ENCODE data around the gene GIN1.
"Not testable (repeated sequence)": the region's sequence is repeated elsewhere in the genome, so short reads cannot be mapped to it uniquely, and the experiment has no call there.

Gene GIN1

GRCh38 chr5:103108086-103108485 is 11.9 kb downstream of the GIN1 start:
- no peak for DNase-seq

GRCh38 chr5:103102234-103102633 is 17.7 kb downstream of the GIN1 start:
- no peak for DNase-seq

- no peak for DNase-seq
Observed at GRCh38 chr5:103101079-103101750, 18.7 kb downstream of the GIN1 start.

- DNase-seq, result no peak
Observed at GRCh38 chr5:103098993-103099392, 20.9 kb downstream of the GIN1 start.

- DNase-seq, result no peak
Observed at GRCh38 chr5:103094737-103095136, 25.2 kb downstream of the GIN1 start.

GRCh38 chr5:103093727-103094126 is 26.2 kb downstream of the GIN1 start:
- no peak for DNase-seq

GRCh38 chr5:103092676-103093075 is 27.3 kb downstream of the GIN1 start:
- DNase-seq, result no peak

GRCh38 chr5:103090791-103091190 is 29.1 kb downstream of the GIN1 start:
- DNase-seq, result no peak

GRCh38 chr5:103089272-103089671 is 30.7 kb downstream of the GIN1 start:
- no peak for DNase-seq

- DNase-seq, result no peak
Observed at GRCh38 chr5:103086547-103086946, 33.4 kb downstream of the GIN1 start.

- DNase-seq, result no peak
Observed at GRCh38 chr5:103079796-103080195, 40.1 kb downstream of the GIN1 start.

GRCh38 chr5:103075442-103075841 is 44.5 kb downstream of the GIN1 start:
- DNase-seq, result no peak

- DNase-seq, result not testable (repeated sequence)
Observed at GRCh38 chr5:103073500-103073899, 46.4 kb downstream of the GIN1 start.

- peak; percentile 2 for DNase-seq
Observed at GRCh38 chr5:103066326-103066725, 53.6 kb downstream of the GIN1 start.

- no peak for DNase-seq
Observed at GRCh38 chr5:103060424-103060954, 59.4 kb downstream of the GIN1 start.

GRCh38 chr5:103059525-103059924 is 60.4 kb downstream of the GIN1 start:
- DNase-seq, result no peak

GRCh38 chr5:103057208-103058130 is 62.5 kb downstream of the GIN1 start:
- no peak for DNase-seq

GRCh38 chr5:103046706-103047105 is 73.2 kb downstream of the GIN1 start:
- DNase-seq, result not testable (repeated sequence)

GRCh38 chr5:103041071-103041676 is 78.8 kb downstream of the GIN1 start:
- peak; percentile 15 for DNase-seq

- no peak for DNase-seq
Observed at GRCh38 chr5:103037673-103038455, 82.1 kb downstream of the GIN1 start.

- no peak for DNase-seq
Observed at GRCh38 chr5:103036601-103037000, 83.3 kb downstream of the GIN1 start.
